ENCODE measurements around the gene MAP2K5.

Gene MAP2K5

GRCh38 chr15:67785431-67785830 lies 242.9 kb downstream of the MAP2K5 start:
- DNase-seq (ENCODE audit: low spot score), result no peak
- TF ChIP-seq, protein P1, sequence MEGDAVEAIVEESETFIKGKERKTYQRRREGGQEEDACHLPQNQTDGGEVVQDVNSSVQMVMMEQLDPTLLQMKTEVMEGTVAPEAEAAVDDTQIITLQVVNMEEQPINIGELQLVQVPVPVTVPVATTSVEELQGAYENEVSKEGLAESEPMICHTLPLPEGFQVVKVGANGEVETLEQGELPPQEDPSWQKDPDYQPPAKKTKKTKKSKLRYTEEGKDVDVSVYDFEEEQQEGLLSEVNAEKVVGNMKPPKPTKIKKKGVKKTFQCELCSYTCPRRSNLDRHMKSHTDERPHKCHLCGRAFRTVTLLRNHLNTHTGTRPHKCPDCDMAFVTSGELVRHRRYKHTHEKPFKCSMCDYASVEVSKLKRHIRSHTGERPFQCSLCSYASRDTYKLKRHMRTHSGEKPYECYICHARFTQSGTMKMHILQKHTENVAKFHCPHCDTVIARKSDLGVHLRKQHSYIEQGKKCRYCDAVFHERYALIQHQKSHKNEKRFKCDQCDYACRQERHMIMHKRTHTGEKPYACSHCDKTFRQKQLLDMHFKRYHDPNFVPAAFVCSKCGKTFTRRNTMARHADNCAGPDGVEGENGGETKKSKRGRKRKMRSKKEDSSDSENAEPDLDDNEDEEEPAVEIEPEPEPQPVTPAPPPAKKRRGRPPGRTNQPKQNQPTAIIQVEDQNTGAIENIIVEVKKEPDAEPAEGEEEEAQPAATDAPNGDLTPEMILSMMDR (IDR thresholded peaks at IDR 0.05; ENCODE audit: extremely low read depth, insufficient read depth, missing control alignments), result no peak
- in situ Hi-C loops (cut with MboI; ENCODE audit: low pct_unique_long_range_greater_than_20kb, low sequenced_read_pairs, unreplicated experiment), result no loop called here

DNA sequence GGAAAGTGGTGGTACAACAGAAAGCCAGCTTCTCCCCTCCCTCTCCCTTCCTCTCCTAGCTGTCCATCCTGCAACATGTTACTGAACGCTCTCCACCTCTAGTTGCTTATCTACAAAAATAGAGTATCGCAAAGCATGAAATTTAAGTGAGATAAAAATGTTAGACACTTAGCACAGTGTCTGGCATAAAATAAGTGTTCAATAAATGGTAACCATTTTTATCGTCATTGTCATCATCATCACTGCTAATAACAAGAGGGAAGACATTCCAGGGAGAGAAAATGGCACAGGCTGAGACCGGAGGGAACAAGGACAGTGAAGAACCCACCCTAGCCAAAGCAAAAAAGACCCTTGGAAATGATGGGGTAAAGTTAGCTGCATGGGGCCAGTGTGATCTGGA lies 244.1 kb downstream of the MAP2K5 start:
- TF ChIP-seq, protein P1 (IDR thresholded peaks at IDR 0.05; ENCODE audit: extremely low read depth, insufficient read depth, missing control alignments), result no peak
- DNase-seq (ENCODE audit: low spot score), result no peak
- in situ Hi-C loops (cut with MboI; ENCODE audit: low pct_unique_long_range_greater_than_20kb, low sequenced_read_pairs, unreplicated experiment), result no loop called here

GRCh38 chr15:67788986-67789385 lies 246.5 kb downstream of the MAP2K5 start:
- TF ChIP-seq, protein P1 (IDR thresholded peaks at IDR 0.05; ENCODE audit: extremely low read depth, insufficient read depth, missing control alignments), result no peak
- no peak for DNase-seq (ENCODE audit: low spot score)
- in situ Hi-C loops (cut with MboI; ENCODE audit: low pct_unique_long_range_greater_than_20kb, low sequenced_read_pairs, unreplicated experiment), result no loop called here

DNA sequence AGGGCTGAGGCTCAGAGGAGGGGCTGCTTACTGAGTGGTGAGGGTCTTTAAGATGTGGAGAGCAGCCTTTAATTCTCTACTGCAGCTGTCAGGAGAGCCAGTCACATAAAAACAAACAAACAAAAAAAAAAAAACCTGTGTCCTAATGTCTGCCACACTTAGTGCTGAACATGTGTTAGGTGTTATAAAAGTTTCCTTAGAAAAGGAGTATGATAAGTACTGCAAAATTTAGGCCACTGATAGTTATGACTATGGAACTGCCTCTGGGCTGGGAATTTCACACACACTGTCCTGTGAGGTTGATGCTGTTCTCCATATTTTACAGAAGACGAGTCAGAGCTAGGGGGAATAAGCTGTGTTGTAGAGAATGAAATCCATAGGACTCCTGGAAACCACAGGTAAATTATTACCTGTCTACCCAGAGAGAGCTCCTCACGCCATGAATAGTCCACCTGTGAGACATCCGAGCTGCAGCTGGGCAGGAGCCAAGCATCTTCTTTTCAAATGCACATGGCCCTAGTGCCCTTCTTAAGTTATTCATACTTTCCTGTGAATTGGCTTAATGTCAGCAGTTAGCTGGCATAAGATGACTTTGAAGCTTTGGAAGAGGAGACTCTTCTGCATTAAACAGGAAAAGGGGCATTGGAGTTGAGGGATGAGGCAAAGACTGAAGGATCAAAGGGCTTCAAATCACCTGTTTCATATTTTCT lies 248.3 kb downstream of the MAP2K5 start:
- no peak for DNase-seq (ENCODE audit: low spot score)
- TF ChIP-seq, protein P1 (IDR thresholded peaks at IDR 0.05; ENCODE audit: extremely low read depth, insufficient read depth, missing control alignments), result no peak
- in situ Hi-C loops (cut with MboI; ENCODE audit: low pct_unique_long_range_greater_than_20kb, low sequenced_read_pairs, unreplicated experiment), result no loop called here

- DNase-seq (ENCODE audit: low spot score), result no peak
- TF ChIP-seq, protein P1 (IDR thresholded peaks at IDR 0.05; ENCODE audit: extremely low read depth, insufficient read depth, missing control alignments), result no peak
- in situ Hi-C loops (cut with MboI; ENCODE audit: low pct_unique_long_range_greater_than_20kb, low sequenced_read_pairs, unreplicated experiment), result no loop called here
These were observed 249.9 kb downstream of the MAP2K5 start for GRCh38 chr15:67792250-67792942.

- no peak for DNase-seq (ENCODE audit: low spot score)
- TF ChIP-seq, protein P1 (IDR thresholded peaks at IDR 0.05; ENCODE audit: extremely low read depth, insufficient read depth, missing control alignments), result no peak
- in situ Hi-C loops (cut with MboI; ENCODE audit: low pct_unique_long_range_greater_than_20kb, low sequenced_read_pairs, unreplicated experiment), result no loop called here
These were observed 252.5 kb downstream of the MAP2K5 start for GRCh38 chr15:67794832-67795574.

All from GM13977 (cell line).